Activated CD4-positive, alpha-beta T cell treated with anti-CD3 and anti-CD28 coated beads for 36 hours (primary cell): ENCODE results near the gene STMP1. TPM values are rescaled to one million over a fixed set of nuclear protein-coding genes. Genes with fewer than 3 reads are reported as not detected.
"Not testable (repeated sequence)": the region's sequence is repeated elsewhere in the genome, so short reads cannot be mapped to it uniquely, and the experiment has no call there.

Experiments
- ATAC-seq: fragments of 200-7000 bp; cut with Tn5 transposase; one replicate; pipeline ENCODE4 v1.10.0; 2021; ENCODE audit warnings: mild to moderate bottlenecking, moderate library complexity
- CTCF ChIA-PET: fragments of 350-600 bp; sonication (Branson Sonifier 250); formaldehyde crosslinking; loops from one replicate; lab custom pipeline; 2021; ENCODE audit warnings: antibody characterized with exemption; lab: Charles Lee
- POLR2A ChIA-PET: fragments of 350-600 bp; sonication (Branson Sonifier 250); formaldehyde crosslinking; loops from one replicate; lab custom pipeline; 2021; ENCODE audit warnings: antibody characterized with exemption, inconsistent platforms; lab: Charles Lee
- DNase-seq: peaks from one replicate; pipeline ENCODE4 v3.0.0-alpha.2; 2020
- H3K27ac Mint-ChIP-seq: one replicate; pipeline ENCODE4 v1.8.0; 2021; ENCODE audit warnings: mixed read lengths
- H3K27me3 Mint-ChIP-seq: one replicate; pipeline ENCODE4 v1.8.0; 2021; ENCODE audit warnings: mixed read lengths
- H3K36me3 Mint-ChIP-seq: one replicate; pipeline ENCODE4 v1.8.0; 2021; ENCODE audit warnings: low read depth, mixed read lengths
- H3K4me1 Mint-ChIP-seq: one replicate; pipeline ENCODE4 v1.8.0; 2021; ENCODE audit warnings: mixed read lengths
- H3K4me3 Mint-ChIP-seq: one replicate; pipeline ENCODE4 v1.8.0; 2021; ENCODE audit warnings: mild to moderate bottlenecking, moderate library complexity, mixed read lengths
- H3K9me3 Mint-ChIP-seq: one replicate; pipeline ENCODE4 v1.8.0; 2021; ENCODE audit warnings: low read depth, mixed read lengths
- intact Hi-C, 2 experiments: fragments of 100-400 bp; cut with DNase I in 1 of 2; cut with micrococcal nuclease in 1 of 2; formaldehyde crosslinking; loops; one replicate each; pipeline versions ENCODE4 v1.14.2 to v1.15.1; 2022 to 2024; cut with DNase I, micrococcal nuclease
- total RNA-seq, 2 experiments: library from RNA; stranded (reverse); gene quantifications; one replicate each; pipeline ENCODE4 v1.2.3, GENCODE V29; 2021

Gene STMP1
- total RNA-seq, 2 experiments from 2014 or later: 18.7 to 20.7 TPM

DNA sequence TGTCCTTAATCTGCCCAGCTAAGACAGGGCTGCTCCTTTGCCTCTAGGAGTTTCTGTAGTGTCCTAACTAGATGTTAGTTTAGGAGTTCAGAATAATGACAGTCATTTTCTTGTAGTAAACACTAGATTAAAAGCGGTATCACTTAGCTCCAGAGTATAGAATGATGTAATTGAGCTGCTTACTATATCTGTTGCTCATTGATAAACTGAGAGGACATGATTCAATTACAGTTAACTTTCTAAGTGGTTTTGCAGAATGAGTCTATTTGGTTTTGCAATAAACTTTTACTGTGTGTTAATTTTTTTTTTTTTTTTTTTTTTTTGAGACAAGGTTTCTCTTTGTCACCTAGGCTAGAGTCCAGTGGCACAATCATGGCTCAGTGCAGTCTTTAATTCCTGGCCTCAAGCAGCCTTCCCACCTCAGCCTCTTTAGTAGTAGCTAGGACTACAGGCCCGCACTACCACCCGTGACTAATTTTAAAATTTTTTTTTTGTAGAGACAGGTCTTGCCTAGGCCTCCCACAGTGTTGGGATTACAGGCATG, 1.8 kb downstream of the STMP1 start:
- peak; percentile 63 for ATAC-seq

DNA sequence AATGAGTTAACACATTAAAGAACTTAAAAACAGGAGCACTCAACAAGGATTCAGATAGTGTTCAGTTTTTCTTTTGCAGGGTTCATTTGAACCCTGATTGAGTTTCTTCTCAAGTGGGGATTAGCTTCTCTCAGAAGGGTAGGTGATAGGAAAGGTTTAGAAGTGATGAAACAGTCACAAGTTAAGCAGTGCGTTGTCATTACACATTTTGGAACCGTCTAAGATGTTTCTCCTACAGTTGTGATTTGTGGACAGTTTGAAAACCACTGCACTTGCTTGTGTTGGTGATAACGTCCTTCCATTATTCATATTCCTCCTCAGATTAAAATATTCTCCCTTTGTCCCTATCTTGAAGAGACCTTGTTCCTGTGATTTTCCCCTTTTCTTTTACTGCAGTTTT, 2.7 kb downstream of the STMP1 start:
- Mint-ChIP-seq H3K9me3 (no peaks in the 10 kb centered on the region), H3K27ac (no peak overlapping the region), H3K4me3 (no peak overlapping the region), H3K36me3 (peaks cover 26% of the 10 kb centered on the region), H3K27me3 (no peaks in the 10 kb centered on the region), H3K4me1 (peaks cover 59% of the 10 kb centered on the region)
- CTCF ChIA-PET: interaction anchor here (1.5 to 2.6 kb wide), 2 partner anchors 9 to 390 kb away, joined by 3 to 18 read pairs; no protein-coding TSS in a partner anchor
- no peak for DNase-seq
- intact Hi-C loops: loop anchor here in 1 of 2 experiments (2.0 kb wide), 1 partner anchor 366 kb away; no protein-coding TSS in a partner anchor
- no peak for ATAC-seq
- POLR2A ChIA-PET: interaction anchor here (1.4 kb wide), 1 partner anchor 107 kb away, joined by 6 read pairs; the partner anchor contains the start of gene NUP205

More for the DNA sequence above, 1.8 kb downstream of the STMP1 start:
- ChIA-PET POLR2A (interaction anchor here (0.6 to 1.4 kb wide), 4 partner anchors 106 to 369 kb away, joined by 3 to 7 read pairs (median 6); partner anchors contain the start of gene NUP205), CTCF (interaction anchor here (1.0 to 2.6 kb wide), 3 partner anchors 10 to 390 kb away, joined by 3 to 18 read pairs (median 3); no protein-coding TSS in a partner anchor)
- Mint-ChIP-seq H3K36me3 (peaks cover 25% of the 10 kb centered on the region), H3K4me1 (peaks cover 55% of the 10 kb centered on the region), H3K9me3 (no peaks in the 10 kb centered on the region), H3K27me3 (no peaks in the 10 kb centered on the region), H3K4me3 (peak overlapping the region; percentile 96), H3K27ac (peak overlapping the region; percentile 83)
- no peak for DNase-seq
- intact Hi-C loops: loop anchor here (2.0 to 5.0 kb wide), 3 partner anchors 353 to 382 kb away; no protein-coding TSS in a partner anchor

- H3K4me3 Mint-ChIP-seq: no peak overlapping the region
Measured at GRCh38 chr7:135666156-135666555, 3.8 kb downstream of the STMP1 start.

GRCh38 chr7:135666846-135667245, 4.5 kb downstream of the STMP1 start:
- intact Hi-C loops: no loop called here
- ChIA-PET CTCF (interaction anchor here (0.5 to 0.9 kb wide), 2 partner anchors 392 to 454 kb away, joined by 3 read pairs; no protein-coding TSS in a partner anchor), POLR2A (no interaction called here)
- Mint-ChIP-seq H3K27me3 (no peaks in the 10 kb centered on the region), H3K4me3 (no peak overlapping the region), H3K4me1 (peaks cover 53% of the 10 kb centered on the region), H3K9me3 (no peaks in the 10 kb centered on the region), H3K36me3 (peaks cover 21% of the 10 kb centered on the region), H3K27ac (no peak overlapping the region)
- no peak for ATAC-seq
- no peak for DNase-seq

More at GRCh38 chr7:135666156-135666555, 3.8 kb downstream of the STMP1 start:
- CTCF ChIA-PET: interaction anchor here (0.6 to 2.6 kb wide), 3 partner anchors 8 to 420 kb away, joined by 3 to 18 read pairs (median 3); no protein-coding TSS in a partner anchor
- H3K9me3 Mint-ChIP-seq: no peaks in the 10 kb centered on the region
- peaks cover 58% of the 10 kb centered on the region for H3K4me1 Mint-ChIP-seq
- H3K36me3 Mint-ChIP-seq: peaks cover 25% of the 10 kb centered on the region
- DNase-seq (no peak), ATAC-seq (no peak)
- POLR2A ChIA-PET: no interaction called here
- H3K27ac Mint-ChIP-seq: no peak overlapping the region
- intact Hi-C loops: no loop called here
- H3K27me3 Mint-ChIP-seq: no peaks in the 10 kb centered on the region

DNA sequence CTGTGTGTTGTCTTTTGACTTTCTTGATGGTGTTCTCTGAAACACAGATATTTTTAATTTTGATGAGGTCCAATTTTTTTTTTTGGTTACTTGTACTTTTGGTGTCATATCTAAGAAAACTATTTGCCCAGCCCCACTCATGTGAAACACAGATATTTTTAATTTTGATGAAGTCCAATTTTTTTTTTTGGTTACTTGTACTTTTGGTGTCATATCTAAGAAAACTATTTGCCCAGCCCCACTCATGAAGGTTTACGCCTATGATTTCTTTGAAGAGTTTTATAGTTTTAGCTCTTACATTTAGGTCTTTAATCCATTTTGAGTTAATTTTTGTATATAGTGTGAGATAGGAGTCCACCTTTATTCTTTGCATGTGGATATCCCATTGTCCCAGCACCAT, 5.3 kb downstream of the STMP1 start:
- CTCF ChIA-PET: not testable (repeated sequence)
- peaks cover 53% of the 10 kb centered on the region for H3K4me1 Mint-ChIP-seq

DNA sequence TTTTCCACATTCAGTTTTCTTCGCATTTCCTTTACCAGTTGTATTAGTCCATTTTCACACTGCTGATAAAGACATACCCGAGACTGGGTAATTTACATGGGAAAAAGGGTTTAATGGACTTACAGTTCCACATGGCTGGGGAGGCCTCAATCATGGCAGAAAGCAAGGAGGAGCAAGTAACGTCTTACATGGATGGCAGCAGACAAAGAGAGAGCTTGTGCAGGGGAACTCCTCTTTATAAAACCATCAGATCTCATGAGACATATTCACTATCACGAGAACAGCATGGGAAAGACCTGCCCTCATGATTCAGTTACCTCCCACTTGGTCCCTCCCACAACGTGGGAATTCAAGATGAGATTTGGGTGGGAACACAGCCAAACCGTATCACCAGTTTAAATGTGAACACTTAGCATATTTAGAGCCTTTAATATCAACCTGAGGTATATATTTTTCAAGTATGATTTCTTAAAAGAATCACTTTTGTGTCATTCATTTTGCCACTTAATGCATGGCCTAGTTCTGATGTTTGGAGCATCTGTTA, 6.6 kb downstream of the STMP1 start:
- peaks cover 27% of the 10 kb centered on the region for H3K36me3 Mint-ChIP-seq
- H3K4me3 Mint-ChIP-seq, CTCF ChIA-PET, ATAC-seq, H3K27ac Mint-ChIP-seq, POLR2A ChIA-PET, DNase-seq, H3K9me3 Mint-ChIP-seq, intact Hi-C loops, H3K27me3 Mint-ChIP-seq: not testable (repeated sequence)
- H3K4me1 Mint-ChIP-seq: peaks cover 49% of the 10 kb centered on the region

More for the DNA sequence above, 5.3 kb downstream of the STMP1 start:
- H3K27me3 Mint-ChIP-seq, DNase-seq, intact Hi-C loops, ATAC-seq, H3K9me3 Mint-ChIP-seq, H3K4me3 Mint-ChIP-seq, H3K27ac Mint-ChIP-seq, POLR2A ChIA-PET: not testable (repeated sequence)
- peaks cover 19% of the 10 kb centered on the region for H3K36me3 Mint-ChIP-seq

GRCh38 chr7:135669774-135670173, 7.5 kb downstream of the STMP1 start:
- ChIA-PET POLR2A (no interaction called here), CTCF (interaction anchor here (0.7 kb wide), 1 partner anchor 331 kb away, joined by 3 read pairs; no protein-coding TSS in a partner anchor)
- intact Hi-C loops: loop anchor here in 1 of 2 experiments (2.0 to 5.0 kb wide), 2 partner anchors 41 to 128 kb away; no protein-coding TSS in a partner anchor
- no peak for ATAC-seq
- Mint-ChIP-seq H3K4me1 (peaks cover 42% of the 10 kb centered on the region), H3K9me3 (no peaks in the 10 kb centered on the region), H3K27me3 (no peaks in the 10 kb centered on the region), H3K4me3 (no peak overlapping the region), H3K27ac (no peak overlapping the region), H3K36me3 (peaks cover 30% of the 10 kb centered on the region)
- DNase-seq: no peak

DNA sequence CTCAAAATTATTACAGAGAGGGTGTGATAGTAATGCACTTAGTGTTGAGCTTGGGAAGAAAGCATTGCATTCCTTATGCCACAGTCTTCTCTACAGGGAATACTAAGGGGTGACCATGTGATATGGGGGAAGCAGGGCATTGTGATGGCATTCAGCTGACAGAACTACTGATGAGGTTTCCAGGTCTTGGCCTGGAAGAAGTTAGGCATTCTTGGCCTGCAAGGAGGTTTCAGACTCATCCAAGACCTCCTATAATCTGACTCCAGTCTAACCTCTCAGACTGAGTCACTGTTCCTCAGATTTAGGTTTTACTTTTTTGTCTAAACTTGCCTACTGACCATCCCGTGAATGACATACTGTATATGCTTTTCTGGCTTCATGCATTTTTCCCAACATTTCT, 7.9 kb downstream of the STMP1 start:
- Mint-ChIP-seq H3K27me3 (no peaks in the 10 kb centered on the region), H3K4me3 (no peak overlapping the region), H3K36me3 (peaks cover 32% of the 10 kb centered on the region), H3K27ac (no peak overlapping the region), H3K4me1 (peaks cover 38% of the 10 kb centered on the region), H3K9me3 (no peaks in the 10 kb centered on the region)
- intact Hi-C loops: loop anchor here in 1 of 2 experiments (2.0 to 5.0 kb wide), 2 partner anchors 41 to 127 kb away; no protein-coding TSS in a partner anchor
- no peak for DNase-seq
- CTCF ChIA-PET: interaction anchor here (0.7 to 1.5 kb wide), 3 partner anchors 8 to 330 kb away, joined by 3 to 7 read pairs (median 6); partner anchors contain the start of gene STMP1
- no peak for ATAC-seq
- POLR2A ChIA-PET: no interaction called here

DNA sequence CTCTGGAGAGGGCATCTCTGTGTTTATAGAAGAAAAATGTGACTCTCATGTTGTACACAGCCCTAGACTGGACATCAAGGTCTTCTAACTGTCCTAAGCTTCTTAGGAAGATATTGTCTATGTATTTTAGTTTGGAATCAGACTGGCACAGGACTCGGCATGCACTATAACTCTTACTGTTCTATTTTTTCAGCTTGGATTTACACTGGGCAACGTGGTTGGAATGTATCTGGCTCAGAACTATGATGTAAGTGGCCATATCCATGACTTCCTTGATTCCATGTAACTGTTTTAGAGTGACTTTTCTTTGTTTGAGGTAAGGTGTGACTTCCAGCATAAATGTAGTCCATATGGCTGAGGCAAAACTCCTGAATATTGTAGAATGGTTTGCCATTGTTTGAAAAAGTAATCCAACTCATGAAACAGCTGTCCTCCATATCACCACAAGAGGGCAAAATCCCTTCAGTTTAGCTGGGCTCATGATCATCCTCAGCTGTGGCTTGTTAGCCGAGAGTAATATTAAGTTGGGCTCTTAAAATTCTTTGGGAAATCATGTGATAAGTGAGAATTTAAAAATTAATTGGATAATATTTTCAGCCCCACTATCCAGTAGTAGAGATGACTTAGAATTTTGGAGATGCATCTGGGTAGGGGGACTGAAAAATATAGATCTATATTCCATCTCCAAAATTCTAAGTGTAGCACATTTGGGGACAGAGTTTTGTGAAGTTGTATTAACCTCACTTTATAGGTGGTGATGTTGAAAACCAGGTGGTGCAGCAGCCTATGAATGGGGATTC, 10.4 kb downstream of the STMP1 start:
- Mint-ChIP-seq H3K27ac (no peak overlapping the region), H3K9me3 (no peaks in the 10 kb centered on the region), H3K36me3 (peaks cover 32% of the 10 kb centered on the region), H3K27me3 (no peaks in the 10 kb centered on the region), H3K4me3 (no peak overlapping the region), H3K4me1 (peaks cover 20% of the 10 kb centered on the region)
- ChIA-PET CTCF (interaction anchor here (0.6 to 2.3 kb wide), 14 partner anchors 8 to 390 kb away, joined by 3 to 18 read pairs (median 4); partner anchors contain the start of gene STMP1), POLR2A (interaction anchor here (0.6 kb wide), 1 partner anchor 39 kb away, joined by 3 read pairs; no protein-coding TSS in a partner anchor)
- ATAC-seq (peak; percentile 47), DNase-seq (no peak)
- intact Hi-C loops: loop anchor here in 1 of 2 experiments (2.0 to 5.0 kb wide), 2 partner anchors 125 to 336 kb away; no protein-coding TSS in a partner anchor

DNA sequence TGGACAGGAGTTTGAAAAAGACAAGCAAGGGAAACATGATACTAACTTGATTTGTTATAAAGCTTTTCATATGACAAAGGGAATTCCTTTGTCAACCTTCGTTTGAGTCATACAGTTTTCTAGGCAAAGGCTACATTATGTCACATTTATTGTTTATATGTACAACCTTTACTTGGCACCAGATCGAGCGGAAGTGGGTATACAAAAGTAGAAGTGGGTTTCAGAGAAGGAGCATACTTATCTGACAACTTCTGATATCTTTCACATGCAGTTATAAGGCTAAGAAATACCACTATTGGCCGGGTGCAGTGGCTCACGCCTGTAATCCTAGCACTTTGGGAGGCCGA, 11.0 kb downstream of the STMP1 start:
- intact Hi-C loops: loop anchor here in 1 of 2 experiments (2.0 to 5.0 kb wide), 2 partner anchors 124 to 335 kb away; no protein-coding TSS in a partner anchor
- DNase-seq (no peak), ATAC-seq (no peak)
- Mint-ChIP-seq H3K27me3 (no peaks in the 10 kb centered on the region), H3K4me1 (peaks cover 15% of the 10 kb centered on the region), H3K9me3 (no peaks in the 10 kb centered on the region), H3K36me3 (peaks cover 34% of the 10 kb centered on the region), H3K27ac (no peak overlapping the region), H3K4me3 (no peak overlapping the region)
- ChIA-PET POLR2A (interaction anchor here (0.6 kb wide), 1 partner anchor 39 kb away, joined by 3 read pairs; no protein-coding TSS in a partner anchor), CTCF (interaction anchor here (0.6 to 2.3 kb wide), 15 partner anchors 8 to 391 kb away, joined by 3 to 18 read pairs (median 4); partner anchors contain the start of gene STMP1)
